Measurements from ENCODE around the gene PHYHD1. TPM values are rescaled to one million over a fixed set of nuclear protein-coding genes. Genes with fewer than 3 reads are reported as not detected.
A peak's percentile ranks its signal among the peaks of the same experiment; 100 is the strongest.

PHYHD1 gene
- total and polyA plus RNA-seq, 7 donors = 1.6 to 30.5 (median 15.5) TPM

GRCh38 chr9:128909859-128910258 is 10.9 kb upstream of the PHYHD1 start:
- TF ChIP-seq CTCF (IDR thresholded peaks at IDR 0.05) (no peak), POLR2A (IDR thresholded peaks at IDR 0.05) (no peak), EP300 (IDR thresholded peaks at IDR 0.05) (no peak), POLR2AphosphoS5 (IDR thresholded peaks at IDR 0.05) (no peak)
- Histone ChIP-seq H3K4me3 (no peak overlapping the region), H3K27me3 (no peaks in the 10 kb centered on the region), H3K36me3 (peaks cover 24 to 40% (median 32%) of the 10 kb centered on the region in 4 donors), H3K9me3 (no peaks in the 10 kb centered on the region), H3K4me1 (peaks cover 0 to 67% (median 60%) of the 10 kb centered on the region in 4 donors), H3K27ac (peak overlapping the region; percentile 25 to 88 (median 66))
- intact Hi-C loops (cut with DNase I) = no loop called here
- no peak for DNase-seq
- WGBS, 2 donors = 90% methylated on average over 4 of the region's 4 CpGs

- no peak for DNase-seq
- intact Hi-C loops (cut with DNase I) = no loop called here
- H3K27me3 ChIP-seq = no peaks in the 10 kb centered on the region
- H3K9me3 ChIP-seq = no peaks in the 10 kb centered on the region
- no peak for TF ChIP-seq POLR2A (IDR thresholded peaks at IDR 0.05)
- WGBS, 2 donors = 91 to 92% methylated on average over 6 of the region's 6 CpGs
- no peak overlapping the region for H3K4me3 ChIP-seq
- peaks cover 24 to 42% (median 32%) of the 10 kb centered on the region in 4 donors for H3K36me3 ChIP-seq
- H3K27ac ChIP-seq = peak overlapping the region; percentile 60 to 88 (median 68)
- peaks cover 0 to 77% (median 67%) of the 10 kb centered on the region in 4 donors for H3K4me1 ChIP-seq
Measured at GRCh38 chr9:128910906-128911305, 9.9 kb upstream of the PHYHD1 start.

GRCh38 chr9:128911529-128912035 is 9.2 kb upstream of the PHYHD1 start:
- 54 to 64% methylated on average over 8 of the region's 8 CpGs for WGBS, 2 donors
- H3K27me3 ChIP-seq = no peaks in the 10 kb centered on the region
- H3K4me3 ChIP-seq = no peak overlapping the region
- H3K4me1 ChIP-seq = peaks cover 0 to 81% (median 72%) of the 10 kb centered on the region in 4 donors
- intact Hi-C loops (cut with DNase I) = no loop called here
- H3K27ac ChIP-seq = peak overlapping the region; percentile 60 to 88 (median 68)
- H3K9me3 ChIP-seq = no peaks in the 10 kb centered on the region
- DNase-seq = peak; percentile 83
- TF ChIP-seq POLR2A (IDR thresholded peaks at IDR 0.05) (no peak), POLR2AphosphoS5 (IDR thresholded peaks at IDR 0.05) (peak in 2 of 4 donors; percentile 28 to 37), CTCF (IDR thresholded peaks at IDR 0.05) (no peak)
- H3K36me3 ChIP-seq = peaks cover 28 to 49% (median 35%) of the 10 kb centered on the region in 4 donors

GRCh38 chr9:128912270-128912853 is 8.4 kb upstream of the PHYHD1 start:
- peaks cover 0 to 84% (median 77%) of the 10 kb centered on the region in 4 donors for H3K4me1 ChIP-seq
- H3K4me3 ChIP-seq = no peak overlapping the region
- DNase-seq = no peak
- H3K27ac ChIP-seq = peak overlapping the region; percentile 60 to 88 (median 68)
- peaks cover 26 to 44% (median 34%) of the 10 kb centered on the region in 4 donors for H3K36me3 ChIP-seq
- H3K27me3 ChIP-seq = no peaks in the 10 kb centered on the region
- WGBS, 2 donors = 81 to 86% methylated on average over 15 of the region's 15 CpGs
- H3K9me3 ChIP-seq = no peaks in the 10 kb centered on the region
- intact Hi-C loops (cut with DNase I) = no loop called here
- TF ChIP-seq POLR2A (IDR thresholded peaks at IDR 0.05) (no peak), EP300 (IDR thresholded peaks at IDR 0.05) (no peak), CTCF (IDR thresholded peaks at IDR 0.05) (no peak), POLR2AphosphoS5 (IDR thresholded peaks at IDR 0.05) (no peak)

- H3K9me3 ChIP-seq = no peaks in the 10 kb centered on the region
- no peak for DNase-seq
- WGBS, 2 donors = 82 to 87% methylated on average over 15 of the region's 15 CpGs
- intact Hi-C loops (cut with DNase I) = no loop called here
- peaks cover 17 to 44% (median 28%) of the 10 kb centered on the region in 4 donors for H3K36me3 ChIP-seq
- TF ChIP-seq POLR2A (IDR thresholded peaks at IDR 0.05) (no peak), CTCF (IDR thresholded peaks at IDR 0.05) (no peak), EP300 (IDR thresholded peaks at IDR 0.05) (no peak), POLR2AphosphoS5 (IDR thresholded peaks at IDR 0.05) (no peak)
- H3K27me3 ChIP-seq = no peaks in the 10 kb centered on the region
- no peak overlapping the region for H3K4me3 ChIP-seq
- H3K27ac ChIP-seq = peak overlapping the region; percentile 60 to 88 (median 68)
- H3K4me1 ChIP-seq = peaks cover 0 to 89% (median 80%) of the 10 kb centered on the region in 4 donors
Measured at GRCh38 chr9:128913048-128913900, 7.5 kb upstream of the PHYHD1 start.
